ENCODE measurements around the gene THADA.
"Not testable (repeated sequence)": the region's sequence is repeated elsewhere in the genome, so short reads cannot be mapped to it uniquely, and the experiment has no call there.

Gene THADA

DNA sequence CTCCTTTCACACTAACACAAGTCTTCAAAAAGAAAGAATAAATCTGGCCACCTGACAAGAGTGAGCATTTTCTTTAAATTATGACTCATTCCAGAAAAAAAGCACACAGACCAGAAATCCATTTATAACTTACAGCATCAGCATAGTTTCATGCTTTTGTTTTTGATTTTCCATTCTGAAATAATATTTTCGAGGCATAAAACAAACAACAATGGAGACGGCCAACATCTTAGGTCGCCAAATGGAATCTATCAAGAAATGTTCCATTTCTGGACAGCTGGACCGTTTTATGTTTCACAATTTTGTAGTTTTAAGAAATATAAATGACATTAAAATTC, 204.0 kb downstream of the THADA start:
- TF ChIP-seq, protein P1, sequence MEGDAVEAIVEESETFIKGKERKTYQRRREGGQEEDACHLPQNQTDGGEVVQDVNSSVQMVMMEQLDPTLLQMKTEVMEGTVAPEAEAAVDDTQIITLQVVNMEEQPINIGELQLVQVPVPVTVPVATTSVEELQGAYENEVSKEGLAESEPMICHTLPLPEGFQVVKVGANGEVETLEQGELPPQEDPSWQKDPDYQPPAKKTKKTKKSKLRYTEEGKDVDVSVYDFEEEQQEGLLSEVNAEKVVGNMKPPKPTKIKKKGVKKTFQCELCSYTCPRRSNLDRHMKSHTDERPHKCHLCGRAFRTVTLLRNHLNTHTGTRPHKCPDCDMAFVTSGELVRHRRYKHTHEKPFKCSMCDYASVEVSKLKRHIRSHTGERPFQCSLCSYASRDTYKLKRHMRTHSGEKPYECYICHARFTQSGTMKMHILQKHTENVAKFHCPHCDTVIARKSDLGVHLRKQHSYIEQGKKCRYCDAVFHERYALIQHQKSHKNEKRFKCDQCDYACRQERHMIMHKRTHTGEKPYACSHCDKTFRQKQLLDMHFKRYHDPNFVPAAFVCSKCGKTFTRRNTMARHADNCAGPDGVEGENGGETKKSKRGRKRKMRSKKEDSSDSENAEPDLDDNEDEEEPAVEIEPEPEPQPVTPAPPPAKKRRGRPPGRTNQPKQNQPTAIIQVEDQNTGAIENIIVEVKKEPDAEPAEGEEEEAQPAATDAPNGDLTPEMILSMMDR (conservative IDR thresholded peaks at IDR 0.05; ENCODE audit: low read depth, low read length) = no peak
- DNase-seq (ENCODE audit: low read depth) = peak; percentile 60
- no peak overlapping the region for H3K4me3 ChIP-seq (ENCODE audit: low read depth, low read length)

DNA sequence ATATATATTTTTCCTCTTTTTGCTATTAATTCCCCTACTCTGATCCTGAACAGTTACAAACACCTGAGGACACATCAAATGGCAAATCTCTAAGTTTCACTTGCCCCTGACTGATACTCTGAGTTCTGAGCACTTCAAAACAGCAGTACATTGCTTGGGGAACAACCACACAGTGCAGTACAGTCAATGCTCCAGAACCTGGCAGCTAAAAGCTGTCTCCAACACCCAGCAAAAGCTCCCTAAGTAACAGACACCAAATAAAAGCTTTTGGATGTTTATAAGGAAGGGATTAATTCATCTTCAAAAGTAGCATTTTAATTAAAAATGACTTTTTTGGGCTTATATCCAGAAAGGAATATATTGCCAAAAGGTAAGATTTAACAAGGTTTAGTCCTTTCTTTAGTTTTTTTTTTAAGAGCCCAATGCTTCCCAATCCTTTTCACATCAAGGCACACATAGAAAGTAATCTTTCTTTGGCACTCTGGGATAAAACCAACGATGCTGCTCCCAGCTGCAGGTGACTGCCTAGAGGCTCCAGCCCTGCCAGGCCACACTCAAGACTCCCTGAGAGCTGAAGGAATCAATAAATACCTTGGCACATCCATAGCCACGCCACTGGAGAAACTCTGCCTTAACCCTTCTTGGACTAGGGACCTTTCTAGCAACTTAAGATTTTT, 204.5 kb downstream of the THADA start:
- DNase-seq (ENCODE audit: low read depth) = no peak
- TF ChIP-seq, protein P1 (conservative IDR thresholded peaks at IDR 0.05; ENCODE audit: low read depth, low read length) = no peak
- no peak overlapping the region for H3K4me3 ChIP-seq (ENCODE audit: low read depth, low read length)

DNA sequence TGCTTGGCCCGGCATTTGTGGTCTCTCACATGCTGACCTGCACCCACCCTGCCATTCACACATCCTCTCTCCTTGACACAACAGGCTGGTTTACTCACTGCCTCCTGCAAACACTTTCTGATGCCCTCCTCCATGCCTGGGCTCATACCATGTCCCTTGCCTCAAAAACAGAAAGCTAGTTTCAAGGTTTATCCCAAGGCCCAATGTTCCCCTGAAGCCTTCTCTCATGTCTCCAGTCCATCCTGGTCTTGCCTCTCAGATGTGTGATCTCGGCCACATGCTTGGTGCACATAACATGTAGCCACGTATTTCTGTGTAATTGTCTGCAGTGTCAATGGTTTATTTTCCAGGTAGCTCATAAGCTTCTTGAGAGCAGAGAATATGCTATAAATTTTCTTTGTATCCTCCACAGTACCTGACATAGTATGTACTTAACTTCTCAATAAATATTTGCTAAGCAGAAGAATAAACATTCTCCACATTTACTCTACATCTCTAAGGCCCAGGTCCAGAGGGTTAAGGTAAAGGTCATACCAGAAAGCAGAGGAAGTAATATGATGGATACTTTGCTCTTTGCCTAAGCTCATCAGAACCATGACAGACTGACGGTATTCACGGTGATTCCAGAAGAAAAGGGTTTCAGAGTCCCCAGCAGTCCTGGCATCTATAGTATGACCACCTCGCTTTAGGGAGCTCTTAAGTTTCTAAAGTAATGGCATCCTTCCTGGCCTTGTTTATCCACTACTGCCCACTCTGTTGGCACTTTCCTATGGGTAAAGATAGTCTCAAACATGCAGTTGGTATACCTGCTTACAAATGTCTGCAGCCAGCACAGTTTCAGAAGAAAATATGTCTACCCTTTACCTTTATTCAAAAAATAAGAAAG, 206.0 kb downstream of the THADA start:
- no peak for DNase-seq (ENCODE audit: low read depth)
- TF ChIP-seq, protein P1 (conservative IDR thresholded peaks at IDR 0.05; ENCODE audit: low read depth, low read length) = no peak
- H3K4me3 ChIP-seq (ENCODE audit: low read depth, low read length) = no peak overlapping the region

DNA sequence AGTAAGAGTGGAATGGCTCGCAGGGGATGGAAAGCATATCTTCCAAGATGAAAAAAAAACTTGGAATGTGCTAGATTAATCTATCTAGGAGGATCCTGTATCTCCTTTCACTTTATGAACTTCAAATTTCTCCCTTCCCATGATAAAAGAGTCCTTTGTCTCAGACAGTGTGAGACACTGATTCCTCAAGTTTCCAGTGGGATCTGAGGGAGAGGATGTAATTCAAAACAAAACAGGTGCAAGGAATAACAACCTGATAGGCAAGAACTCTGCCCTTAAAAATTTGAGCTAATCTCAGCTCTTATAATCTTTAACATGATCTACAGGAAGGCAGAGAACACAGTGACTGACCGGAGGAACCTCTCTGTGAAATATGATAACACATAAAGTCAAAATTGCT, 207.5 kb downstream of the THADA start:
- no peak overlapping the region for H3K4me3 ChIP-seq (ENCODE audit: low read depth, low read length)
- TF ChIP-seq, protein P1 (conservative IDR thresholded peaks at IDR 0.05; ENCODE audit: low read depth, low read length) = no peak
- DNase-seq (ENCODE audit: low read depth) = no peak

DNA sequence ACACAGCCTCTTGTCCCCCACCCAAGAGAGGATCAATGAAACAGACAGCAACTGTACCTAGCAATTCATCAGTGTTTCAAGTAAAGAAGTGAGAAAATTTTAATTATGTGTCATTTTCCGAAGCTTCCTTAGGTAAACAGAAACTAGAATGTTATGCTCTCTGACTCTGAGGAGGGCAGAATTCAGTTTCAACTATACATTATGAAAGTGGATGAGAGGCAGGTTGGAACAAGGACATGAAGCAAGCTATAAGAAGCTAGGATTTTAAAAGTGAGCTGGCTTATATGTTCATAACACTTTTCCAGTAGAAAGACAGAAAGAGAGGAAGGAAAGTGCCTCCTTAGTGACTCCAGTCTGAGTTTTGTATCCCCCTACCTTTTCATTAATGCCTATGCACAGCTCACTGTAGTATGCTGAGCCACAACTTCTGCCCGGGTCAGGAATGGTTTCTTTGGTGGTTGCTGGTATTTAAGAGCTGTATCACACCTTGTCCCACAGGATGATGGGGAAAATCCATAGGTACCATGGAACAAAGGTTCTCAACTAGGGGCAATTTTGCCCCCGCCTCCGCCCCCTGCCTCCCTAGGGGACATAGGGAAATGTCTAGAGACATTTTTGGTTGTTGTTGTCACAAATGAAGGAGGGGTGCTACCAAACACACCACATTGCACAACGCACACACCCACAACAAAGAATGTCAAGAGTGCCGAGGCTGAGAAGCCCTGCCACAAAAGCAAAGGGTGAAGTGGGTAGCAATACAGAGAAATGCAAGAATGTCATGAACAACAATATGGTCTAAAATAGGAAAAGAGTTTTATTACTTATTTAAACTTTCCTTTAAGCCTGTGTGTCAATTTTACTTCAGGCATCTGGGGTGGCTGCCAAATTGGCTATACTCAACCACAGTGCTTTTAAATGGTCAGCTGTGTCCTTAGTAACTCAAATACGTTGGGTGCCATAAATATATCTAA, 208.5 kb downstream of the THADA start:
- no peak overlapping the region for H3K4me3 ChIP-seq (ENCODE audit: low read depth, low read length)
- peak; percentile 63 for DNase-seq (ENCODE audit: low read depth)
- TF ChIP-seq, protein P1 (conservative IDR thresholded peaks at IDR 0.05; ENCODE audit: low read depth, low read length) = no peak

DNA sequence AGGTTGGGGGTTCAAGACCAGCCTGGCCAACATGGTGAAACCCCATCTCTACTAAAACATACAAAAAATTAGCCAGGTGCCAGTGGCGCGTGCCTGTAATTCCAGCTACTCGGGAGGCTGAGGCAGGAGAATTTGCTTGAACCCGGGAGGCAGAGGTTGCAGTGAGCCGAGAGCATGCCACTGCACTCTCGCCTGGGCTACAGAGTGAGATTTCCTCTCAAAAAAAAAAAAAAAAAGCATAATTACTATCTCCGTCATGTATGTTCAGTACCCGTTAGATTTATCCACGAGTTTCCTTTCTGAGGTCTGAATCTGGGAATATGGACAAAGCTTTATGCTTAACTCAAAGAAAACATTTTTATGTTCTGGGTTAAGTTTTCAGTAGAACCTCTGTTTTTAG, 209.2 kb downstream of the THADA start:
- DNase-seq (ENCODE audit: low read depth); H3K4me3 ChIP-seq (ENCODE audit: low read depth, low read length): not testable (repeated sequence)

DNA sequence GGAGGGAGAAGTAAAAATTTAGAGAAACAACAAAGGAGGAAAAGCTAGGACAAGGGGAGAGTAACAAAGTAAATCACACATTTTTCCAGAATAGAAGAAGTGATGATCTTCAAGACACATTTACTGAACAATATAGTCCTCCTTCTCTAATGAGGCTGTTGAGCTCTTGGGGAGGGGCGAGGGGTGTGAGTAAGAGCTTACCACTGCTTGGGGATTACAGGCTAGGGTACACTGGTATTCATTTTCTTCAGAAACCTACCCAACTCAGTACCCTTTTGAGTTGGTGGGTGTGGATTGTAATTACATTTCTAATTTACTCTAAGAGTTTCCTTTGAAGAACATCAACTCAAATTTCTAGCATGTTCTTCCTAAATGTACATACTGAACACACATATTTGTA, 211.7 kb downstream of the THADA start:
- TF ChIP-seq, protein P1 (conservative IDR thresholded peaks at IDR 0.05; ENCODE audit: low read depth, low read length) = no peak
- no peak overlapping the region for H3K4me3 ChIP-seq (ENCODE audit: low read depth, low read length)
- no peak for DNase-seq (ENCODE audit: low read depth)
